ENCODE results near the gene SRSF7. TPM values are rescaled to one million over a fixed set of nuclear protein-coding genes. Genes with fewer than 3 reads are reported as not detected.

The SRSF7 gene
- total RNA-seq, 1 donor from 2014 or later: 112 TPM

GRCh38 chr2:38698467-38699003 lies 52.6 kb downstream of the SRSF7 start:
- no peaks in the 10 kb centered on the region for H3K27me3 ChIP-seq
- no peak for DNase-seq
- intact Hi-C loops (cut with DNase I): no loop called here
- TF ChIP-seq CTCF (IDR thresholded peaks at IDR 0.05): no peak
- H3K4me3 ChIP-seq: no peak overlapping the region
- H3K9me3 ChIP-seq: no peaks in the 10 kb centered on the region
- H3K27ac ChIP-seq: no peak overlapping the region
- H3K4me1 ChIP-seq: no peaks in the 10 kb centered on the region
- no peaks in the 10 kb centered on the region for H3K36me3 ChIP-seq
- ATAC-seq: no peak

- Histone ChIP-seq H3K4me1 (no peaks in the 10 kb centered on the region), H3K9me3 (no peaks in the 10 kb centered on the region), H3K36me3 (no peaks in the 10 kb centered on the region), H3K4me3 (no peak overlapping the region), H3K27me3 (no peaks in the 10 kb centered on the region), H3K27ac (no peak overlapping the region)
- TF ChIP-seq CTCF (IDR thresholded peaks at IDR 0.05): no peak
- ATAC-seq (no peak), DNase-seq (no peak)
- intact Hi-C loops (cut with DNase I): no loop called here
Measured at GRCh38 chr2:38697116-38697840, 53.9 kb downstream of the SRSF7 start.

Other genes starting within 250 kb of the SRSF7 start
- gene HNRNPLL, start 148.4 kb downstream of the SRSF7 start, total RNA-seq: 56.8 TPM
- 14.7 TPM for gene GALM, start 85.2 kb downstream of the SRSF7 start, total RNA-seq
- gene GEMIN6, start 26.8 kb upstream of the SRSF7 start, total RNA-seq: 10.6 TPM
- gene DHX57, start 124.6 kb upstream of the SRSF7 start, total RNA-seq: 15.1 TPM
- 6.4 TPM for gene MORN2, start 124.6 kb upstream of the SRSF7 start, total RNA-seq
- 1.3 TPM for gene ARHGEF33, start 138.5 kb upstream of the SRSF7 start, total RNA-seq

All from upper lobe of right lung (tissue), 1 donor.